Kidney epithelial cell (primary cell): ENCODE results near the gene TARM1. TPM values are rescaled to one million over a fixed set of nuclear protein-coding genes. Genes with fewer than 3 reads are reported as not detected.

Experiments
- DNase-seq: peaks from one replicate; pipeline ENCODE4 v3.0.0-alpha.2; 2010; ENCODE audit warnings: low read depth
- H3K27me3 ChIP-seq: 2 replicates; pipeline ENCODE4 v1.6.0; 2011; ENCODE audit warnings: low read length; ENCODE audit not compliant: control insufficient read depth, insufficient read depth
- H3K36me3 ChIP-seq: 2 replicates; pipeline ENCODE4 v1.5.1; 2011; ENCODE audit warnings: low read length; ENCODE audit not compliant: control insufficient read depth, insufficient read depth
- H3K4me3 ChIP-seq: 2 replicates; pipeline ENCODE4 v1.5.1; 2011; ENCODE audit warnings: low read depth, mild to moderate bottlenecking, control low read depth, low read length
- total RNA-seq: library from RNA; depleted of rRNA; stranded (reverse); fragments of >200 nt; gene quantifications from 2 replicates; pipeline ENCODE4 v1.2.3, GENCODE V29; 2015
- TF ChIP-seq, protein P1 (sequence below): IDR thresholded peaks from 2 replicates; pipeline ENCODE4 v1.5.1; 2011; ENCODE audit warnings: mild to moderate bottlenecking, moderate library complexity, low read length, control low read depth, inconsistent platforms; ENCODE audit not compliant: insufficient read depth, poor library complexity, severe bottlenecking

TARM1 gene
- total RNA-seq, 1 donor from 2014 or later, result not detected

DNA sequence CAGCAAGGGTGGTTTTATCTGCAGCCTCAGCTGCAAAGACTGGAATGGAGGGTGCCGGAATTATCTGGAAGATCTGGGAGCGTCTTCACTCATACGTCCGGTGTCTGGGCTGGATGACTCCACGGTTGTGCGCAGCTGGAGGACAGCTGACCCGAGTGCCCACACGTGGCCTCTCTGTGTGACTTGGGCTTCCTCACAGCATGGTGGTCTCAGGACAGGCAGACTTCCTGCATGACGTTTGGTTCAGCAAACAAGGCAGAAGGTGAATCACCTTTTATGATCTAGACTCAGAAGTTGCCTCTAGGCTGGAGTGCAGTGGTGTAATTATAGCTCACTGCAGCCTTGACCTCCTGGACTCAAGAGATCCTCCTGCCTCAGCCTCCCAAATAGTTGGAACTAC is 56.5 kb downstream of the TARM1 start:
- Histone ChIP-seq H3K36me3 (no peaks in the 10 kb centered on the region), H3K27me3 (no peaks in the 10 kb centered on the region), H3K4me3 (no peak overlapping the region)
- no peak for DNase-seq
- TF ChIP-seq, protein P1, sequence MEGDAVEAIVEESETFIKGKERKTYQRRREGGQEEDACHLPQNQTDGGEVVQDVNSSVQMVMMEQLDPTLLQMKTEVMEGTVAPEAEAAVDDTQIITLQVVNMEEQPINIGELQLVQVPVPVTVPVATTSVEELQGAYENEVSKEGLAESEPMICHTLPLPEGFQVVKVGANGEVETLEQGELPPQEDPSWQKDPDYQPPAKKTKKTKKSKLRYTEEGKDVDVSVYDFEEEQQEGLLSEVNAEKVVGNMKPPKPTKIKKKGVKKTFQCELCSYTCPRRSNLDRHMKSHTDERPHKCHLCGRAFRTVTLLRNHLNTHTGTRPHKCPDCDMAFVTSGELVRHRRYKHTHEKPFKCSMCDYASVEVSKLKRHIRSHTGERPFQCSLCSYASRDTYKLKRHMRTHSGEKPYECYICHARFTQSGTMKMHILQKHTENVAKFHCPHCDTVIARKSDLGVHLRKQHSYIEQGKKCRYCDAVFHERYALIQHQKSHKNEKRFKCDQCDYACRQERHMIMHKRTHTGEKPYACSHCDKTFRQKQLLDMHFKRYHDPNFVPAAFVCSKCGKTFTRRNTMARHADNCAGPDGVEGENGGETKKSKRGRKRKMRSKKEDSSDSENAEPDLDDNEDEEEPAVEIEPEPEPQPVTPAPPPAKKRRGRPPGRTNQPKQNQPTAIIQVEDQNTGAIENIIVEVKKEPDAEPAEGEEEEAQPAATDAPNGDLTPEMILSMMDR, result no peak

GRCh38 chr19:54023191-54023590 is 58.0 kb downstream of the TARM1 start:
- H3K27me3 ChIP-seq, result no peaks in the 10 kb centered on the region
- no peaks in the 10 kb centered on the region for H3K36me3 ChIP-seq
- H3K4me3 ChIP-seq, result no peak overlapping the region
- DNase-seq, result no peak
- TF ChIP-seq, protein P1, result no peak

DNA sequence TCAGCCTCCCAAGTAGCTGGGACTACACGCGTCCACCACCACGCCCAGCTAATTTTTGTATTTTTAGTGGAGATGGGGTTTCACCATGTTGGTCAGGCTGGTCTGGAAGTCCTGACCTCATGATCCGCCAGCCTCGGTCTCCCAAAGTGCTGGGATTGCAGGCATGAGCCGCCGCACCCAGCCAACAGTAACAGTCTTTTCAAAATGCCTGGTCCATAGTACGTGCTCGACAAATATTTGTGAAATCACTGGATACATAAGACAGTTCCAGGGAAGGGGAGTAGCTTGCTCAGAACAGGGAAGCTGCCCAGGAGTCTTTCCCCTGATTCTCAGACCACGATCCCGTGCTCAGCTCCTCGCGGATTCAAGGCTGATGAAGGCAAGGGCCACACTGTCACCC is 59.2 kb downstream of the TARM1 start:
- H3K4me3 ChIP-seq, result no peak overlapping the region
- H3K36me3 ChIP-seq, result no peaks in the 10 kb centered on the region
- DNase-seq, result no peak
- no peaks in the 10 kb centered on the region for H3K27me3 ChIP-seq
- TF ChIP-seq, protein P1, result no peak

DNA sequence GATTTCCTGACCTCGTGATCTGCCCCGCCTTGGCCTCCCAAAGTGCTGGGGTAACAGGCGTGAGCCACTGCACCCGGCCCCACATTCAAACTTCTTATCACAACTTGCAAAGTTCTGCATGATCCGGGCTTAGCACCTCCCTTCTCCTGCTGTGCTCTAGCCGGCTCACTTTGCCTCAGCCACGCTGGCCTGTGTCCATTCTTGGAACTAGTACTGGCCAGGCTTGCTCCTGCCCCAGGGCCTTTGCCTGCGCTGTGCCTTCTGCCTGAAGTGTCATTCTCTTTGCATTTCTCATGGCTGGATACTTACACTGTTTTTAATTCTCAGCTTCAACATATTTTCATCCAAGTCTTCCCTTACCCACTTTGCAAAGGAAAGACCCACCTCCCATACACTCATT is 59.8 kb downstream of the TARM1 start:
- H3K36me3 ChIP-seq, result no peaks in the 10 kb centered on the region
- no peaks in the 10 kb centered on the region for H3K27me3 ChIP-seq
- no peak for DNase-seq
- TF ChIP-seq, protein P1, result no peak
- H3K4me3 ChIP-seq, result no peak overlapping the region

Other genes starting within 250 kb of the TARM1 start
- gene MYADM, start 213.5 kb downstream of the TARM1 start, total RNA-seq, result 54.0 and 70.0 TPM in 2 replicates
- gene PRKCG, start 199.2 kb downstream of the TARM1 start, total RNA-seq, result 0.13 TPM in 1 of 2 replicates, not detected in the other
- gene CACNG7, start 172.1 kb downstream of the TARM1 start, total RNA-seq, result not detected in 2 replicates
- under 0.01 TPM in 1 of 2 replicates, not detected in the other for gene CACNG8, start 118.4 kb downstream of the TARM1 start, total RNA-seq
- not detected in 2 replicates for gene CACNG6, start 89.7 kb downstream of the TARM1 start, total RNA-seq
- not detected in 2 replicates for gene VSTM1, start 17.5 kb downstream of the TARM1 start, total RNA-seq
- 22.9 and 24.4 TPM in 2 replicates for gene OSCAR, start 19.4 kb upstream of the TARM1 start, total RNA-seq
- gene NDUFA3, start 21.5 kb upstream of the TARM1 start, total RNA-seq, result 31.8 and 39.4 TPM in 2 replicates
- 28.2 and 31.0 TPM in 2 replicates for gene TFPT, start 34.3 kb upstream of the TARM1 start, total RNA-seq
- gene PRPF31, start 34.4 kb upstream of the TARM1 start, total RNA-seq, result 56.8 and 68.3 TPM in 2 replicates
- gene CNOT3, start 56.4 kb upstream of the TARM1 start, total RNA-seq, result 17.2 and 20.7 TPM in 2 replicates
- 7.5 and 11.9 TPM in 2 replicates for gene LENG1, start 78.4 kb upstream of the TARM1 start, total RNA-seq
- 22.0 and 33.9 TPM in 2 replicates for gene TMC4, start 91.8 kb upstream of the TARM1 start, total RNA-seq
- gene MBOAT7, start 108.2 kb upstream of the TARM1 start, total RNA-seq, result 107 and 111 TPM in 2 replicates
- 108 and 146 TPM in 2 replicates for gene TSEN34, start 109.9 kb upstream of the TARM1 start, total RNA-seq
- gene RPS9, start 119.5 kb upstream of the TARM1 start, total RNA-seq, result 2,500 and 2,976 TPM in 2 replicates
- 0.50 TPM in 1 of 2 replicates, not detected in the other for gene LILRB3, start 141.6 kb upstream of the TARM1 start, total RNA-seq
- not detected in 2 replicates for gene LILRA6, start 161.4 kb upstream of the TARM1 start, total RNA-seq
- 0.04 TPM in 1 of 2 replicates, not detected in the other for gene LILRB5, start 175.9 kb upstream of the TARM1 start, total RNA-seq
- not detected in 2 replicates for gene LILRB2, start 199.7 kb upstream of the TARM1 start, total RNA-seq
- 1.9 TPM in 1 of 2 replicates, not detected in the other for gene LILRA5, start 231.8 kb upstream of the TARM1 start, total RNA-seq